GM10266 (cell line): Measurements from ENCODE around the gene ZNF212.

ENCODE experiments used
- DNase-seq: peaks from one replicate; pipeline ENCODE4 v3.0.0; 2012; ENCODE audit errors: extremely low spot score
- CTCF ChIP-seq: IDR thresholded peaks from 2 replicates; pipeline ENCODE4 v1.5.1; 2012; ENCODE audit warnings: mild to moderate bottlenecking, low read depth; ENCODE audit not compliant: control insufficient read depth, insufficient read depth; ENCODE audit errors: missing control alignments

Gene ZNF212

GRCh38 chr7:149304006-149304405 is 64.6 kb downstream of the ZNF212 start:
- no peak for DNase-seq
- no peak for TF ChIP-seq CTCF
